Left colon (tissue), 2 donors: Measurements from ENCODE around the gene CDKN2AIP. TPM values are rescaled to one million over a fixed set of nuclear protein-coding genes. Genes with fewer than 3 reads are reported as not detected.
"Not testable (repeated sequence)": the region's sequence is repeated elsewhere in the genome, so short reads cannot be mapped to it uniquely, and the experiment has no call there.

Experiments
- ATAC-seq: fragments of 200-7000 bp; cut with Tn5 transposase; one replicate; pipeline ENCODE4 v1.9.1; 2020; ENCODE audit warnings: mild to moderate bottlenecking, moderate library complexity
- DNase-seq, 2 donors: peaks; one replicate each; pipeline ENCODE4 v3.0.0-alpha.2; 2020
- intact Hi-C, 2 donors: fragments of 100-400 bp; cut with DNase I in 1 of 2; cut with micrococcal nuclease in 1 of 2; formaldehyde crosslinking; loops; one replicate each; pipeline versions ENCODE4 v1.11.2 to v1.14.0; 2022; cut with DNase I, micrococcal nuclease
- total RNA-seq, 2 donors: library from RNA; stranded (reverse); fragmentation: NEBNext Ultra II Directional; extraction: Animal tissue kit (Norgen Biotek cat#: 25700); gene quantifications; one replicate each; pipeline ENCODE4 v1.2.1, GENCODE V29; 2021
- donor health status: DM: no; HTN: no; CAD: no.
- donor health status: DM: yes; HTN: yes; CAD: no.

Gene CDKN2AIP
- total RNA-seq, 2 donors from 2014 or later: 13.7 to 23.1 TPM

- intact Hi-C loops: loop anchor here in 1 of 2 donors (10.0 kb wide), 1 partner anchor 123 kb away; no protein-coding TSS in a partner anchor
- ATAC-seq (peak; percentile 84), DNase-seq (peak; percentile 74 to 95)
These were observed 27.7 kb downstream of the CDKN2AIP start for GRCh38 chr4:183471946-183472708.

GRCh38 chr4:183478123-183478522 is 33.7 kb downstream of the CDKN2AIP start:
- intact Hi-C loops: loop anchor here in 1 of 2 donors (10.0 kb wide), 1 partner anchor 117 kb away; no protein-coding TSS in a partner anchor
- DNase-seq (no peak), ATAC-seq (no peak)

GRCh38 chr4:183478926-183479325 is 34.5 kb downstream of the CDKN2AIP start:
- intact Hi-C loops: loop anchor here in 1 of 2 donors (10.0 kb wide), 1 partner anchor 116 kb away; no protein-coding TSS in a partner anchor
- DNase-seq: no peak
- ATAC-seq: no peak

DNA sequence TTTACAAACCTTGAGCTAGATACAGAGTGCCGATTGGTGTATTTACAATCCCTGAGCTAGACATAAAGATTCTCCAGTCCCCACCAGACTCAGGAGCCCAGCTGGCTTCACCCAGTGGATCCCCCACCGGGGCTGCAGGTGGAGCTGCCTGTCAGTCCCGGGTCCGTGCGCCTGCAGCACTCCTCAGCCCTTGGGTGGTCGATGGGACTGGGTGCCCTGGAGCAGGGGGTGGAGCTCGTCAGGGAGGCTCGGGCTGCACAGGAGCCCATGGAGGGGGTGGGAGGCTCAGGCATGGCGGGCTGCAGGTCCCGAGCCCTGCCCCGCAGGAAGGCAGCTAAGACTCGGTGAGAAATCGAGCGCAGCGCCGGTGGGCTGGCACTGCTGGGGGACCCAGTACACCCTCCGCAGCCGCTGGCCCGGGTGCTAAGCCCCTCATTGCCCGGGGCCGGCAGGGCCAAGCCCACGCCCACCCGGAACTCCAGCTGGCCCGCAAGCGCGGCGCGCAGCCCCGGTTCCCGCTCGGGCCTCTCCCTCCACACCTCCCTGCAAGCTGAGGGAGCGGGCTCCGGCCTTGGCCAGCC is 38.2 kb downstream of the CDKN2AIP start:
- ATAC-seq, intact Hi-C loops, DNase-seq: not testable (repeated sequence)

DNA sequence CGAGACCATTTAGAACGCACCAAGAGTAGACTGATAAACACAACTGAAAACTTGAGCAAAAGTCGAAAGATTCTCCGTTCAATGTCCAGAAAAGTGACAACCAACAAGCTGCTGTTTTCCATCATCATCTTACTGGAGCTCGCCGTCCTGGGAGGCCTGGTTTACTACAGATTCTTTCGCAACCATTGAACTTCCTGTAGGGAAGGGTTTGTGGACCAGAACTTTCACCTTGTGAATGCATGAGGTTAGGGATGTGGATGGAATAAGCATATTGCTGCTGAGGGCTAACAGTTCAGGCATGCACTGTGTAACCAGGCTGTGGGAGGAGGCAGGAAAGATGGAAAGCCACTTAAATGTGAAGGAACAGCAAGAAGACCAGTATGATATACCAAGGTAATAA is 39.6 kb downstream of the CDKN2AIP start:
- DNase-seq: no peak
- intact Hi-C loops: no loop called here
- ATAC-seq: no peak

GRCh38 chr4:183485411-183486160 is 41.1 kb downstream of the CDKN2AIP start:
- ATAC-seq (no peak), DNase-seq (no peak)
- intact Hi-C loops: no loop called here

DNA sequence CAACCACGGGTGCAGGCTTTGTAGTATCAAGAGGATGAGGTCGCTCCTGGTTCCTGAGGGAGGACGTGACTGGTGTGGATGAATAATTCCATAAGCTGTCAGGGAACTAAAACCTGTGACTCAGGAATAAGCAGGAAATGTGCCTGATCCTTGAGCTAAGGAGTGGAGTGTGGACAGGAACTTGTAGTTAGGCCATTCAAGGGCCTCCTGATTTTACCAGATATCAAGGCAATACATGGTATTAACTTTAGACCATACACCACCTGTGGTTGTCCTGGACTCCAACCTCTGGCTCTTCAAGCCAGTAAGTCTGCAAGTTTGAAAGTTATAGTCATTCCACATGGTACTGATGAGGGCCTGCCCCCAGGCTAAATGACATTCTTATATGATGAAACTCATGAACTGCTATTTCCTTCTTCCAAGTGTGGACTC is 48.4 kb downstream of the CDKN2AIP start:
- ATAC-seq: no peak
- intact Hi-C loops: no loop called here
- DNase-seq: no peak

DNA sequence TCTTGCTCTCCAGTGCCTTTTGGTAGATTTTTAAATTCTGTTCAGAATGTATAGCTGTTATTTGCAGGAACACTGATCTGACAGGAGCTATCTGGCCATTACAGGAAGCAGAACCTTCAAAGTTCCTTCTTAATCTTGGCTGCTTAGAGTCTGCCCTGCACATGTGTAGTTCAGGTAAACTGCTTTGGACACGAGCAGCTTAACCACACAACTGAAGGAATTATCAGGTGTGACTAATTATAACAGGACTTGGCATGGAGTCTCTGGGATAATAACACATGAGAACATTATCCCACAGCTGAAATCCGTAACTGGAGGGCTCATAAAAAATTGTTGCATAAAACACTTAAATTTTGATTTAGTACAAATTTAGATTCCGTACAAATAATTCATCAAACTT is 48.8 kb downstream of the CDKN2AIP start:
- no peak for ATAC-seq
- intact Hi-C loops: no loop called here
- no peak for DNase-seq

DNA sequence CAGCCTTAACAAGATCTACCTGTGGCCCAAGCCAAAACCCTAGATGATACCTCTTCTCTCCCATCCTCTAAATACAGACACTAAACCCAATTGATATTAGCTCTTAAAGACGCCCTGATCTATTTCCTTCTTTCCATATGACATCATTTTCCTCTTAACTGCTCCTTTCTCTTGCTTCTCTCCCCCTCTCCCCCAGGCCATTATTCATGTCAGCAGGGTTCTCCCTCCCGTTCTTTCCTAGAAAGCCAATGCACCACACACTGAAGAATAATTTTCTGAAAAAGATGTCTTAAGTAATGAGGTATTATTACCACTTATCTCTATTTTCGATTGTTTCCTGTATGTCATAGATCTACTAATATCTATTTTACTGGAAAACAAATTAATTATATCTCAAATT is 50.7 kb downstream of the CDKN2AIP start:
- intact Hi-C loops: no loop called here
- ATAC-seq: no peak

More for the DNA sequence above, 50.7 kb downstream of the CDKN2AIP start:
- no peak for DNase-seq

Other genes starting within 250 kb of the CDKN2AIP start
- gene CLDN22, start 124.4 kb upstream of the CDKN2AIP start, total RNA-seq: not detected
- not detected for gene CLDN24, start 122.2 kb upstream of the CDKN2AIP start, total RNA-seq
- 10 to 100 TPM; 13.0 to 14.7 TPM for gene ING2, start 60.4 kb downstream of the CDKN2AIP start, total RNA-seq
- gene RWDD4, start 214.5 kb downstream of the CDKN2AIP start, total RNA-seq: 10 to 100 TPM; 17.3 to 17.6 TPM
- 10 to 100 TPM; 29.9 to 32.2 TPM for gene TRAPPC11, start 214.7 kb downstream of the CDKN2AIP start, total RNA-seq